SK-N-SH treated with all-trans-retinoic acid at 6 μM for 48 hours (cell line): Measurements from ENCODE around the gene IGDCC3.

Experiments used
- ATAC-seq: fragments of 200-7000 bp; cut with Tn5 transposase; 3 replicates; pipeline ENCODE4 v1.9.1; 2020; ENCODE audit warnings: mild to moderate bottlenecking, moderate library complexity
- BACH2 ChIP-seq: fragments of 250-450 bp; sonication (Bioruptor Pico); IDR thresholded peaks from 2 replicates; pipeline ENCODE4 v1.9.0; 2021; ENCODE audit warnings: mild to moderate bottlenecking, borderline replicate concordance
- CSDC2 ChIP-seq: fragments of 250-450 bp; sonication (Bioruptor Pico); IDR thresholded peaks from 2 replicates; pipeline ENCODE4 v1.5.0; 2020; ENCODE audit warnings: mild to moderate bottlenecking, moderate library complexity
- ESRRG ChIP-seq: fragments of 250-450 bp; sonication (Bioruptor Pico); IDR thresholded peaks from 2 replicates; pipeline ENCODE4 v1.6.1; 2021; ENCODE audit warnings: mild to moderate bottlenecking
- GLIS3 ChIP-seq: fragments of 250-450 bp; sonication (Bioruptor Pico); IDR thresholded peaks from 2 replicates; pipeline ENCODE4 v1.5.0; 2020; ENCODE audit warnings: mild to moderate bottlenecking, moderate library complexity
- OSR1 ChIP-seq: fragments of 250-450 bp; sonication (Bioruptor Pico); IDR thresholded peaks from 2 replicates; pipeline ENCODE4 v1.8.0; 2022; ENCODE audit warnings: moderate library complexity, mild to moderate bottlenecking, inconsistent platforms
- PPARA ChIP-seq: fragments of 250-450 bp; sonication (Bioruptor Pico); IDR thresholded peaks from 2 replicates; pipeline ENCODE4 v1.5.0; 2020; ENCODE audit warnings: mild to moderate bottlenecking, borderline replicate concordance
- SNAI2 ChIP-seq: fragments of 250-450 bp; sonication (Bioruptor Pico); IDR thresholded peaks from 2 replicates; pipeline ENCODE4 v1.5.0; 2020; ENCODE audit warnings: mild to moderate bottlenecking, moderate library complexity
- TCF4 ChIP-seq: fragments of 250-450 bp; sonication (Bioruptor Pico); IDR thresholded peaks from 2 replicates; pipeline ENCODE4 v1.8.0; 2021; ENCODE audit warnings: mild to moderate bottlenecking, moderate library complexity, borderline replicate concordance
- TOX ChIP-seq: fragments of 250-450 bp; sonication (Bioruptor Pico); IDR thresholded peaks from 2 replicates; pipeline ENCODE4 v1.8.0; 2021; ENCODE audit warnings: mild to moderate bottlenecking, moderate library complexity, borderline replicate concordance
- ZFP30 ChIP-seq: fragments of 450-650 bp; formaldehyde crosslinking; IDR thresholded peaks from 2 replicates; pipeline ENCODE4 v1.5.0; 2022; ENCODE audit warnings: mild to moderate bottlenecking, moderate library complexity
- ZNF565 ChIP-seq: fragments of 450-650 bp; formaldehyde crosslinking; conservative IDR thresholded peaks from 2 replicates; pipeline ENCODE4 v1.5.0; 2020; ENCODE audit warnings: low read depth, mild to moderate bottlenecking, moderate library complexity
- ZNF8 ChIP-seq: fragments of 450-650 bp; formaldehyde crosslinking; IDR thresholded peaks from 2 replicates; pipeline ENCODE4 v1.5.0; 2020; ENCODE audit warnings: mild to moderate bottlenecking, moderate library complexity
- TF ChIP-seq, protein P1 (sequence below): fragments of 250-450 bp; sonication (Bioruptor Pico); IDR thresholded peaks from 2 replicates; pipeline ENCODE4 v1.8.0; 2020; ENCODE audit warnings: mild to moderate bottlenecking, moderate library complexity, borderline replicate concordance
- TF ChIP-seq, protein P2 (sequence below): fragments of 250-450 bp; sonication (Bioruptor Pico); IDR thresholded peaks from 2 replicates; pipeline ENCODE4 v1.5.0; 2020; ENCODE audit warnings: mild to moderate bottlenecking, moderate library complexity
- TF ChIP-seq, protein P3 (sequence below): fragments of 250-450 bp; sonication (Bioruptor Pico); IDR thresholded peaks from 2 replicates; pipeline ENCODE4 v1.5.1; 2021; ENCODE audit warnings: mild to moderate bottlenecking, moderate library complexity
- TF ChIP-seq, protein P4 (sequence below): fragments of 250-450 bp; sonication (Bioruptor Pico); IDR thresholded peaks from 2 replicates; pipeline ENCODE4 v1.8.0; 2021; ENCODE audit warnings: low read depth, mild to moderate bottlenecking, moderate library complexity, borderline replicate concordance

Gene IGDCC3

DNA sequence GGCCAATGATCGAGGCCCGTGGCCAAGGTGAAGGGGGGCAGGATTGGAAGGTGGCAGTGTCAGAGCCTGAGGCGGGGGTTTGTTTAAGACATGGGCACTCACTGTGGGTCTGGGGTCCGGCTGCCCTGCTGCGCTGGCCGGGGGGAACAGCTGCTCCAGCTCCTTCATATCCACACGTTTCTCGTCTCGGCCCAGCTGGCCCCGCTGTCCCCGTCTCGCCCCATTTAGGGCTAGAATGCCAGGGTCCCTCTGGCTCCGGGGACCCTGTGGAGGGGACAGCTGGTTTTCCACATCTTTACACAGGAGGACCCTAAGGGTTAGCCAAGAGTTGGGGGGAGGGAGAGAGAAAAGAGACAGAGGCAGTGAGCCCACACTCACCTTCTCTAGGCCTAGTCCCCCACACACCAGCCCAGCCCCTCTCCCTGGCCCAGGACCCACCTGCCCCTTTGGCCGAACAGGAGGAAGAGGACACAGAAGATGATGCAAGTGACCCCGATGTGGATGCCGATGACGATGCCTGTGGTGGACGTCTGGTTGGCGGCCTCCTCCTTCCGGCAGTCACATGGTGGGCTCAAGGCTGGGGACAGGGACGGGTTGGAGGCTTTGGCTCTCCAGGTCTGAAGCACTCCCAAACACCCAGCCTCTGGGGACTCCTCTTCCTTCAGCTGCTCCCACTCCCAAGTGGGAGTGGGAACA, 48.4 kb downstream of the IGDCC3 start (continued):
- TF ChIP-seq, protein P1, sequence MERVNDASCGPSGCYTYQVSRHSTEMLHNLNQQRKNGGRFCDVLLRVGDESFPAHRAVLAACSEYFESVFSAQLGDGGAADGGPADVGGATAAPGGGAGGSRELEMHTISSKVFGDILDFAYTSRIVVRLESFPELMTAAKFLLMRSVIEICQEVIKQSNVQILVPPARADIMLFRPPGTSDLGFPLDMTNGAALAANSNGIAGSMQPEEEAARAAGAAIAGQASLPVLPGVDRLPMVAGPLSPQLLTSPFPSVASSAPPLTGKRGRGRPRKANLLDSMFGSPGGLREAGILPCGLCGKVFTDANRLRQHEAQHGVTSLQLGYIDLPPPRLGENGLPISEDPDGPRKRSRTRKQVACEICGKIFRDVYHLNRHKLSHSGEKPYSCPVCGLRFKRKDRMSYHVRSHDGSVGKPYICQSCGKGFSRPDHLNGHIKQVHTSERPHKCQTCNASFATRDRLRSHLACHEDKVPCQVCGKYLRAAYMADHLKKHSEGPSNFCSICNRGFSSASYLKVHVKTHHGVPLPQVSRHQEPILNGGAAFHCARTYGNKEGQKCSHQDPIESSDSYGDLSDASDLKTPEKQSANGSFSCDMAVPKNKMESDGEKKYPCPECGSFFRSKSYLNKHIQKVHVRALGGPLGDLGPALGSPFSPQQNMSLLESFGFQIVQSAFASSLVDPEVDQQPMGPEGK (CRISPR knock-in tag): no peak
- TF ChIP-seq GLIS3 (no peak), TOX (CRISPR knock-in tag) (no peak), PPARA (no peak), ZNF565 (CRISPR knock-in tag) (no peak), CSDC2 (CRISPR knock-in tag) (no peak)
- TF ChIP-seq, protein P2, sequence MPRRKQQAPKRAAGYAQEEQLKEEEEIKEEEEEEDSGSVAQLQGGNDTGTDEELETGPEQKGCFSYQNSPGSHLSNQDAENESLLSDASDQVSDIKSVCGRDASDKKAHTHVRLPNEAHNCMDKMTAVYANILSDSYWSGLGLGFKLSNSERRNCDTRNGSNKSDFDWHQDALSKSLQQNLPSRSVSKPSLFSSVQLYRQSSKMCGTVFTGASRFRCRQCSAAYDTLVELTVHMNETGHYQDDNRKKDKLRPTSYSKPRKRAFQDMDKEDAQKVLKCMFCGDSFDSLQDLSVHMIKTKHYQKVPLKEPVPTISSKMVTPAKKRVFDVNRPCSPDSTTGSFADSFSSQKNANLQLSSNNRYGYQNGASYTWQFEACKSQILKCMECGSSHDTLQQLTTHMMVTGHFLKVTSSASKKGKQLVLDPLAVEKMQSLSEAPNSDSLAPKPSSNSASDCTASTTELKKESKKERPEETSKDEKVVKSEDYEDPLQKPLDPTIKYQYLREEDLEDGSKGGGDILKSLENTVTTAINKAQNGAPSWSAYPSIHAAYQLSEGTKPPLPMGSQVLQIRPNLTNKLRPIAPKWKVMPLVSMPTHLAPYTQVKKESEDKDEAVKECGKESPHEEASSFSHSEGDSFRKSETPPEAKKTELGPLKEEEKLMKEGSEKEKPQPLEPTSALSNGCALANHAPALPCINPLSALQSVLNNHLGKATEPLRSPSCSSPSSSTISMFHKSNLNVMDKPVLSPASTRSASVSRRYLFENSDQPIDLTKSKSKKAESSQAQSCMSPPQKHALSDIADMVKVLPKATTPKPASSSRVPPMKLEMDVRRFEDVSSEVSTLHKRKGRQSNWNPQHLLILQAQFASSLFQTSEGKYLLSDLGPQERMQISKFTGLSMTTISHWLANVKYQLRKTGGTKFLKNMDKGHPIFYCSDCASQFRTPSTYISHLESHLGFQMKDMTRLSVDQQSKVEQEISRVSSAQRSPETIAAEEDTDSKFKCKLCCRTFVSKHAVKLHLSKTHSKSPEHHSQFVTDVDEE (CRISPR knock-in tag): no peak

DNA sequence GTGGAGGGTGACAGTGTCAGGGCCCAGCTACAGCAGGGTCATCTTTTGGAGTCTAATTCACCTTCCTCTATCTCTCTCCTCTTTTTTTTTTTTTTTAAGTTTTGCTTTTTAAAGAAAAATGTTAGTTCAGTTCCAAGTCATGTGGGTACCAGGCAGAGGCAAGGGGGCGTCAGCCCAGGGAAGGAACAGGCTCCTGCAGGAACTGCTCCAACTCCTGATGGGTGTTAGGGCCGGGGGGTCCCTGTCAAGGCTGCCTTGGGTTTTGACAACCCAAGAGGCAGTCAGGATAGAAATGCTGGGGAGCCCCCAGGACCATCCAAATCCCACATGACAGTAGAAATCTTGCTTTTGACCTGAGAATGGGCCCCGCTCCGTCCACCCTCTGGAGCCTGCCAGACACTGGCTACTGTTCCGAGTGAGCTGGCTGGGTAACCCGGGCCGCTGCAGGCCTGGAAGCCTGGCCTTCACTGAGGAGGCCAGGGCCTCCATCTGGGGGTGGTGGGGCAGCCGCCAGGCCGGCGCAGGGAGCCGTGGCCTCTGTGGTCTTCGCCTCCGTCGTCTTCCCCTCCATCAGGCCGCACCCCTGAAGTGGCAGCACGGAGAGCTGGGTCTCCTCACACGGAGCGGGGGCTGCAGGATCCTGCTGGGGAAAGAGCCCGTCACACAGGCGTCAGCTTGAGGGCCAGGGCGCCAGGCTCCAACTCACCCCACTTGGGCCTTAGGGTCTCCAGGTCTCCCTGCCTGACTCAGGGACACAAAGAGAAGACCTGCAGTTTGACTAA, 49.1 kb downstream of the IGDCC3 start:
- TF ChIP-seq, protein P3, sequence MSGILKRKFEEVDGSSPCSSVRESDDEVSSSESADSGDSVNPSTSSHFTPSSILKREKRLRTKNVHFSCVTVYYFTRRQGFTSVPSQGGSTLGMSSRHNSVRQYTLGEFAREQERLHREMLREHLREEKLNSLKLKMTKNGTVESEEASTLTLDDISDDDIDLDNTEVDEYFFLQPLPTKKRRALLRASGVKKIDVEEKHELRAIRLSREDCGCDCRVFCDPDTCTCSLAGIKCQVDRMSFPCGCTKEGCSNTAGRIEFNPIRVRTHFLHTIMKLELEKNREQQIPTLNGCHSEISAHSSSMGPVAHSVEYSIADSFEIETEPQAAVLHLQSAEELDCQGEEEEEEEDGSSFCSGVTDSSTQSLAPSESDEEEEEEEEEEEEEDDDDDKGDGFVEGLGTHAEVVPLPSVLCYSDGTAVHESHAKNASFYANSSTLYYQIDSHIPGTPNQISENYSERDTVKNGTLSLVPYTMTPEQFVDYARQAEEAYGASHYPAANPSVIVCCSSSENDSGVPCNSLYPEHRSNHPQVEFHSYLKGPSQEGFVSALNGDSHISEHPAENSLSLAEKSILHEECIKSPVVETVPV: no peak
- no peak for TF ChIP-seq OSR1 (CRISPR knock-in tag)
- no peak for TF ChIP-seq SNAI2 (CRISPR knock-in tag)
- TF ChIP-seq ZNF565 (CRISPR knock-in tag): no peak
- no peak for ATAC-seq

DNA sequence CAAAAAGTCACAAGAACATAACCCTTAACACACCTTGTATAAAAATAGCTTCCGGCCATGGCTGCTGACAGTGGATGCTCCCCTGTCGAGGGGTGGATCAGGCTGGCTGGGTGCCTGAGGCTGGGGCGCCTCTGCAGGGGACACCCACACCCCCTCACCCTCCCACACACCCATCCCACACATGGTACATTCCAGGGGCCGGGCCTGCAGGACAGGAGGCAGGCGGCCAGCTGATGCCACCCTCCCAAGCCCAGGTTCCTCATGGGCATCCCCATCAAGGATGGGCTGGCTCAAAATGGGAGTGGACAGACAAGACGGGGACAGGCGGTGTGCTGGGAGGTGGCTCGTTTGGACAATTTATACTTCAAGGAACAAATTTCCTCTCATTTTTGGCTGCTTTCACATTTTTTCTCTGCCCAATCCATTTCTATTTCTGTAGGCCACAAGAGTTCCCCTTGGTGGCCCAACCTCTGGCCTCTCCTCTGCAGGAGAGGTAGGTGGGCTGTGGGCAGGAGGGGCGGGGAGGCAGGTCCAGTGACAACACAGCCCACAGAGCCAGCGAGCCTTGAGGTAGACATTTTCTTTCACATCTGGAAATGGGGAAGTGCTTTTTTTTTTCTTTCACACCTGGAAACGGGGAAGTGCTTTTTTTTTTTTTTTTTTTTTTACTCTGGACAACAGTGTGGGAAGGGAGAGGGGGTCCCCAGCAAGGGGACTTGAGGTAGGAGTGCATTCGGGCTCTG, 50.0 kb downstream of the IGDCC3 start:
- ATAC-seq: no peak
- TF ChIP-seq BACH2 (CRISPR knock-in tag) (no peak), SNAI2 (CRISPR knock-in tag) (no peak)
- TF ChIP-seq, protein P4, sequence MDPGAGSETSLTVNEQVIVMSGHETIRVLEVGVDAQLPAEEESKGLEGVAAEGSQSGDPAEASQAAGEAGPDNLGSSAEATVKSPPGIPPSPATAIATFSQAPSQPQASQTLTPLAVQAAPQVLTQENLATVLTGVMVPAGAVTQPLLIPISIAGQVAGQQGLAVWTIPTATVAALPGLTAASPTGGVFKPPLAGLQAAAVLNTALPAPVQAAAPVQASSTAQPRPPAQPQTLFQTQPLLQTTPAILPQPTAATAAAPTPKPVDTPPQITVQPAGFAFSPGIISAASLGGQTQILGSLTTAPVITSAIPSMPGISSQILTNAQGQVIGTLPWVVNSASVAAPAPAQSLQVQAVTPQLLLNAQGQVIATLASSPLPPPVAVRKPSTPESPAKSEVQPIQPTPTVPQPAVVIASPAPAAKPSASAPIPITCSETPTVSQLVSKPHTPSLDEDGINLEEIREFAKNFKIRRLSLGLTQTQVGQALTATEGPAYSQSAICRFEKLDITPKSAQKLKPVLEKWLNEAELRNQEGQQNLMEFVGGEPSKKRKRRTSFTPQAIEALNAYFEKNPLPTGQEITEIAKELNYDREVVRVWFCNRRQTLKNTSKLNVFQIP: no peak

DNA sequence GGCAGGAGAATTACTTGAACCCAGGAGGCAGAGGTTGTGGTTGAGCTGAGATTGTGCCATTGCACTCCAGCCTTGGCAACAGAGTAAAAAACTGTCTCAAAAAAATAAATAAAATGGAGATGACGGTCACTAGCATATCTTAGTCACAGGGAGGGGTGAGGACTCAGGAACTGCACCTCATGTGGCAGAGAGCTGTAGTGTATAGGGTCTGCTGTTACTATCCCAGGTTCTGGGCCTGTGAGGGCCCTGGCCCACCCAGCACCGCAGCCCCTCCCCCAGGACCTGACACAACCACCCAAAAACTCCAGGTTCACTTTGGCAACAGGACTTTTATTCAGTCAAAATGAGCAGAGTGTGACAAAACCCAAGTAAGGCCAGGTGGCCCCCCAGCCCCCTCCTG, 51.0 kb downstream of the IGDCC3 start:
- no peak for ATAC-seq
- TF ChIP-seq TOX (CRISPR knock-in tag): no peak
- TF ChIP-seq ZFP30 (CRISPR knock-in tag): no peak
- TF ChIP-seq ZNF8 (CRISPR knock-in tag): no peak
- TF ChIP-seq ESRRG (CRISPR knock-in tag): no peak
- TF ChIP-seq, protein P4: no peak
- TF ChIP-seq SNAI2 (CRISPR knock-in tag): no peak
- no peak for TF ChIP-seq CSDC2 (CRISPR knock-in tag)
- TF ChIP-seq TCF4 (CRISPR knock-in tag): no peak
